T-helper 2 cell treated with Interferon-gamma antibody and Interleukin-4, amounts not matched to agents 100 ng/mL and 5 ng/mL, for 36 hours (primary cell): ENCODE results near the gene ZNF615. TPM values are rescaled to one million over a fixed set of nuclear protein-coding genes. Genes with fewer than 3 reads are reported as not detected.
"Not testable (repeated sequence)": the region's sequence is repeated elsewhere in the genome, so short reads cannot be mapped to it uniquely, and the experiment has no call there.

Experiments
- intact Hi-C: fragments of 100-400 bp; cut with micrococcal nuclease; formaldehyde crosslinking; loops from one replicate; pipeline ENCODE4 v1.15.1; 2023
- total RNA-seq: library from RNA; stranded (reverse); gene quantifications from 2 replicates; pipeline ENCODE4 v1.2.3, GENCODE V29; 2022

Gene ZNF615
- total RNA-seq, result 7.5 and 7.9 TPM in 2 replicates

DNA sequence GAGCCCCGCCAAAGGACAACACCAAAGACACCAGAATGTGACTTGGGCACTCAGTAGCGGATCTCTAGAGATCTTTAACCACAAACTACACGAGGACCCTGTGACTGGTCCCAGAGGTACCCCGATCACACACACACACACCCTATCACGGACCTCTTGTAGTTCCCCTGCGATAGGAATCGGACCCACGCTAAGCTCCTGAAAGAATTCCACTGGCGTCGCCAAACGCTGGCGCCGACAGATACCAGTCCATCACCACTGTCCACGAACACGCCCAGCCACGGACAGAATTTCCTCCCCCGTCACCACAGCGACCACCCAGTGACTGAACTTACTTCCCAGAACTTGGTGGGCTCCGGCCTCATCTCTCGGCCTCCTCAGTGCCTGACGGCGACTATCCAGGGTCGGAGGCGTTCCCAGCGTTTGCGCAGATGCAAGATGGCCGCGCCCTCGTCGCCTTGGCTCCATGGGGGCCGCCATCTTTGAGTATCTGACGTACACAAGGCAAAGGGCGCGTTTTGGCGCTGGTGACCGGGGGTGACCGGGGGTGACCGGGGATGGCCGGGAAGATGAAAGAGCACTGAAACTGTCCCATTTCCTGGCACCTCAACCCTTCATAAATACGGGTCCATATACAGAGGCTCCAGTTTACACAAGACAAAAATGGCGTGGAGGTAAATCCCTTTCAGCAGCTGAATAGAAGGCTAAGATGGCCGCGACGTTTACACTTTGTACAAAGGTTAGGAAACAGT, at the start of gene ZNF615:
Gene ZNF615 (minus strand): TSS at position 406 of the 752 bp plus-strand sequence. CDS start 4,500 bp downstream, outside the sequence.
- intact Hi-C loops, result loop anchor here (1.0 to 5.0 kb wide), 4 partner anchors 20 to 81 kb away; partner anchors contain the start of genes ZNF350, ZNF432, ZNF613 and ZNF614

DNA sequence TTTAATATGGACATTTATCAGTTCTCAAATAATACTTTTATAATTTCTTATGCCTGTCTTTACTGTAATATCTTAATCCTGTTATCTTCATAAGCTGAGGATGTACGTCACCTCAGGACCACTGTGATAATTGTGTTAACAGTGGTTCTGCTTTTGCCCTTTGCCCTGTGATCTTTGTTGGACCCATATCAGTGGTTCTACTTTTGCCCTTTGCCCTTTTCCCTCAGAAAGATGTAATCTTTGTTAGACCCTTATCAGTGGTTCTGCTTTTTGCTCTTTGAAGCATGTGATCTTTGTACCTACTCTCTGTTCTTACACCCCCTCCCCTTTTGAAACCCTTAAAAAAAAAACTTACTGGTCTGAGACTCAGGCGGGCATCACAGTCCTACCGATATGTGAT, 48.5 kb upstream of the ZNF615 start:
- intact Hi-C loops, result not testable (repeated sequence)

DNA sequence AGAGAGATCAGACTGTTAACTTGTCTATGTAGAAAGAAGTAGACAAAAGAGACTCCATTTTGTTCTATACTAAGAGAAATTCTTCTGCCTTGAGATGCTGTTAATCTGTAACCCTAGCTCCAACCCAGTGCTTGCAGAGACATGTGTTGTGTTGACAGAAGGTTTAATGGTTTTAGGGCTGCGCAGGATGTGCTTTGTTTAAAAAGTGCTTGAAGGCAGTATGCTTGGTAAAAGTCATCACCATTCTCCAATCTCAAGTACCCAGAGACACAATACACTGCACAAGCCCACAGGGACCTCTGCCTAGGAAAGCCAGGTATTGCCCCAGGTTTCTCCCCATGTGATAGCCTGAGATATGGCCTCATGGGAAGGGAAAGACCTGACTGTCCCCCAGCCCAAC, 43.7 kb upstream of the ZNF615 start:
- intact Hi-C loops, result not testable (repeated sequence)

DNA sequence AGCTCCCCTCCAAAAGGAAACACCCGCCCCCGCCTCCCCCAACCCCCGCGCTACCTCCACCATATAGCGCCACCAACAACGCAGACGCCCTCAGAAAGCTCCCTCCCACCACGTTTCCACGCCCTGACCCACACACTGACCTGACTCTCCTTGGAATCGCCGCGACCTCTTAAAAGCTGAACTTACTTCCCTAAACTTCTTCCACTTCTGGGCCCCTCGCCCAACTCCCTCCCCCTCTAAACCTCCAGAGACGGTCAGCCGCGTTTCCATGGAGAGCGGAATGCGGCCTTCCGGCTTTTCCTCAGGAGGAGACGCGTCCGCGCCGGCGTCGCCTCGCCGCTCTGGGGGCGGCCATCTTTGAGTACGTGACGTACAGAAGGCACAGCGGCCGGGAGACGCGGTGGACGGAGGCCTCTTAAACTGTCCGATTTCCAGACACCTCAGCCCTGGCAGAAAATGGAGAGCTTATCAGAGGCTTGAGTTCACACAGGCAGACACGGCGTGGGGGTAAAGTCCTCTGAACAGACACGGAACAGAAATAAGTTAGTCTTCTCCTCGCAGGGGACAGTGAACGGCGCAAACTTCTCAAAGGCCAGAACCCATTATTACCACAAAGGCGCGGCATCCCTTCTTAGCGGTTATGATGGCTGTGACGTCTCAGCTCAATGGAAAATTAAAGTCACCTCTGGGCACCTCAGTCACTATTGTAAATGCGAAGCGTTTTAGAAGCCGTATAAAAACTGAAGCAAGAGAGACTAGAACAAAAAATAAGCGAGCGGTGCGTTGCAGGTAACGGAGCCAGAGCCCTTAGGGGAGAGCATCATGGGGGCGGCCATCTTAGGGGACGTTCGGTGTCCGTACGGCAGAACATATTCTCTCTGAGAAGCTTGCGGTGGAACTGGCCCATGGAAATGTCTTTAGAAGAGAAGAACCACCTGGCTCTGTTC, 40.8 kb upstream of the ZNF615 start, which contains the start of gene ZNF432:
Gene ZNF432 (minus strand): TSS at position 284 of the 947 bp plus-strand sequence. CDS start 1,970 bp downstream, outside the sequence.
- intact Hi-C loops, result loop anchor here (1.0 to 2.0 kb wide), 7 partner anchors 21 to 1054 kb away; partner anchors contain the start of genes ZNF160, ZNF350, ZNF613 and ZNF614

DNA sequence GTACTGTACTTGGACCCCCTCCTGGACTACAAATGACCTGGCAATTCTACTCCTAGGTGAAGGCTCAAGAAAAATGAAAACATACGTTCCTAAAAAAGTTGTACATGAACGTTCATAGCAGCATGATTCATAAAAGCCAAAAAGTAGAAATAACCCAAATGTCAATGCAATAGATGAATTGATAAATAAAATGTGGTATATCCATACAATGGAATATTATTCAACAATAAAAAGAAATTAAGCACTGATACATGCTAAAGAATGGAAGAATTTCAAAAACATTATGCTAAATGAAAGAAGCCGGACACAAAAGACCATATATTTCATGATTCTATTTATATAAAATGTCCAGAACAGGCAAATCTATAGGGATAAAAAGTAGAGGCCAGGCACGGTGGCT, 31.2 kb upstream of the ZNF615 start:
- intact Hi-C loops, result no loop called here

DNA sequence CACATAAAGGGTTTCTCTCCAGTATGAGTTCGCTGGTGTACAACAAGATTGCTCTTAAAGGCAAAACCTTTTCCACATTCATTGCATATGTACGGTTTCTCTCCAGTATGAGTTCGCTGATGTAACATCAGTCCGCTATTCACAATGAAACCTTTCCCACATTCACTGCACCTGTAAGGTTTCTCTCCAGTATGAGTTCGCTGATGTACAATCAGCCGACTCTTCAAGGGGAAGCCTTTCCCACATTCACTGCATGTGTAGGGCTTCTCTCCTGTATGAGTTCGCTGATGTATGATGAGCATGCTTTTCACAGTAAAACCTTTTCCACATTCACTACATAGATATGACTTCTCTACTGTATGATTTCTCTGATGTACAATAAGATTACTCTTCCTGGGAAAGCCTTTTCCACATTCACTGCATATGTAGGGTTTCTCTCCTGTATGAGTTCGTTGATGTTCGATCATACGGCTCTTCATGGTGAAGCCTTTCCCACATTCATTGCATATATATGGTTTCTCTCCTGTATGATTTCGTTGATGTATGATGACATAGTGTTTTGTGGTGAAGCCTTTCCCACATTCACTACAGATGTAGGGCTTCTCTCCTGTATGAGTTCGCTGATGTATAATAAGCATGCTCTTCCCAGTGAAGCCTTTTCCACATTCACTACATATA, 26.2 kb upstream of the ZNF615 start:
- intact Hi-C loops, result no loop called here

DNA sequence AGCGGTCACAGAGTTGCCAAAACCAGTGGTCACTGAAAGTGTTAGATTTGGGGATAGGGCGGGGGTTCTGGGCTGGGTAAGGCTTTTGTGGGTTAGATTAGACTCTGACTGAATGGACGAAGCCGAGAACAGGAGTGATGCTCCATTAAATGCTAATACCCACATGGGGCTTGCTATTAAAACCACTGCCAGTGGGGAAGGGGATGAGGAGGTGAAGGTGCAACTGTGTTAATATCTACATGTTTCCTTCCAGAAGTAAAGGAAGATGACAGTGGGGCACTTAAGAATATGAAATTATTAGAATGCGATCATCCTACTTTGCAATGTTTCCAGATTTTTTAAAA, 20.7 kb upstream of the ZNF615 start:
- intact Hi-C loops, result loop anchor here (1.0 to 5.0 kb wide), 5 partner anchors 20 to 164 kb away; partner anchors contain the start of genes PPP2R1A, ZNF350, ZNF613 and ZNF615

DNA sequence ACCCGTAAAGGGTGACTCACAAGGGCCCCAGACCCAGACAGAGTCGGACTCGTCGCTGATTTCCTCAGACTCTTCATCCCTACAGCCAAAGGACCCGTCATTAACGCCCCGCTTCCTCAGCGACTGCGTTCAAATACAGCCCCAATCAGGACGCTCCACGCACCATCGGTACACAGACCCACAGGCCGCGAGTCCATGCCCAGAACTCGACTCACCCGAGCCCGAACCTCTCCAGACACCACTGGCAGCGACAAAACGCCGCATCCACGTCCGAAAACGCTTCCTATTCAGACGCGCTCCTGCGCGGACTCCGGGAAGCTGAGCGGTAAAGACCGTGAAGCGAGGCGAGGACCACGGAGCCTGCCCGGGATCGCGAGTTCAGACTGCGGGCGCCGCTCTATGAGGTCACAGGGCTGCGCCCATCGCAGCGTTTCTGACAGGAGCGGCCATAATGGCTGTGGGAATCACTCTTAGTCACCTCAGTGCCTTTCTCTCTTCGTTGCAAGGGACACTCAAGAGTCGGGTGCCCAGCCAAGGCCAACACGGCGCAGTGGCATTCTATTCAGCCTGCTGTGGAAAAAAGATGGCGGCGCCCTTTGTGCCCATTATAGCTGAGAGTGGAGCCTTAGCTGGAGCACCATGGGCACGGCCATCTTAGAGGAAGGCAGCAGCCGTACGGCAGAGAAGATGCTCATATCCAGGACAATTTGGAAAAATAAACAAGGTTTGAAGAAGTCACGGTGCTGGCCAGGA, 20.2 kb upstream of the ZNF615 start, which contains the start of gene ZNF614:
Gene ZNF614 (minus strand): TSS at position 353 of the 753 bp plus-strand sequence. CDS start 2,634 bp downstream, outside the sequence.
- intact Hi-C loops, result loop anchor here (1.0 to 5.0 kb wide), 5 partner anchors 20 to 164 kb away; partner anchors contain the start of genes PPP2R1A, ZNF350, ZNF613 and ZNF615

DNA sequence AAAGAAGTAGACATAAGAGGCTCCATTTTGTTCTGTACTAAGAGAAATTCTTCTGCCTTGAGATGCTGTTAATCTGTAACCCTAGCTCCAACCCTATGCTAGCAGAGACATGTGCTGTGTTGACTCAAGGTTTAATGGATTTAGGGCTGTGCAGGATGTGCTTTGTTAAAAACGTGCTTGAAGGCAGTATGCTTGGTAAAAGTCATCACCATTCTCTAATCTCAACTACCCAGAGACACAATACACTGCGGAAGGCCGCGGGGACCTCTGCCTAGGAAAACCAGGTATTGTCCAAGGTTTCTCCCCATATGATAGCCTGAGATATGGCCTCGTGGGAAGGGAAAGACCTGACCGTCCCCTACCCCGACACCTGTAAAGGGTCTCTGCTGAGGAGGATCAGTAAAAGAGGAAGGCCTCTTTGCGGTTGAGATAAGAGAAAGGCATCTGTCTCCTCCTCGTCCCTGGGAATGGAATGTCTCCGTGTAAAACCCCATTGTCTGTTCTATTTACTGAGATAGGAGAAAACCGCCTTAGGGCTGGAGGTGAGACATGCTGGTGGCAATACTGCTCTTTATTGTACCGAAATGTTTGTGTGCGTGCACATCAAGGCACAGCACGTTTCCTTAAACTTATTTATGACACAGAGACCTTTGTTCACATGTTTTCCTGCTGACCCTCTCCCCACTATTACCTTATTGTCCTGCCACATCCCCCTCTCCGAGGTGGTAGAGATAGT, 18.4 kb upstream of the ZNF615 start:
- intact Hi-C loops, result loop anchor here (5.0 kb wide), 1 partner anchor 166 kb away; the partner anchor contains the start of gene PPP2R1A

DNA sequence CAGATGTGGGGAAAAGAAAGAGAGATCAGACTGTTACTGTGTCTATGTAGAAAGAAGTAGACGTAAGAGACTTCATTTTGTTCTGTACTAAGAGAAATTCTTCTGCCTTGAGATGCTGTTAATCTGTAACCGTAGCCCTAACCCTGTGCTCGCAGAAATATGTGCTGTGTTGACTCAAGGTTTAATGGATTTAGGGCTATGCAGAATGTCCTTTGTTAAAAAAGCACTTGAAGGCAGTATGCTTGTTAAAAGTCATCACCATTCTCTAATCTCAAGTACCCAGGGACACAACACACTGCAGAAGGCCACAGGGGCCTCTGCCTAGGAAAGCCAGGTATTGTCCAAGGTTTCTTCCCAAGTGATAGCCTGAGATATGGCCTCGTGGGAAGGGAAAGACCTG, 16.5 kb upstream of the ZNF615 start:
- intact Hi-C loops, result not testable (repeated sequence)

DNA sequence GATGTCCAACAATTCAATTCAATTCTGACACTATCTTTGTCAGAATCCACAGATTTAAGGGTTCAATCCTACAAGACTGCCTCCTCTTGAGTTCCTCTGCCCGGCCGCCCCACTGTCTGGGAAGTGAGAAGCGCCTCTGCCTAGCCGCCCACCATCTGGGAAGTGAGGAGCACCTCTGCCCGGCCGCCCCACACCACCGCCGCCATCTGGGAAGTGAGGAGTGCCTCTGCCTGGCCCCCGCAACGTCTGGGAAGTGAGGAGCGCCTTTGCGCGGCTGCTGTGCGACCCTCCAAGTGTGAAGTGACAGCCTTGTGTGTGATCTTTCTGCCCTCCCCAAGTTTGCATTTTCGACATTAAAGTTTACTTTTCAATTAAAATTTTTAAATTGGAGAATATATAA, 14.2 kb upstream of the ZNF615 start:
- intact Hi-C loops, result no loop called here

DNA sequence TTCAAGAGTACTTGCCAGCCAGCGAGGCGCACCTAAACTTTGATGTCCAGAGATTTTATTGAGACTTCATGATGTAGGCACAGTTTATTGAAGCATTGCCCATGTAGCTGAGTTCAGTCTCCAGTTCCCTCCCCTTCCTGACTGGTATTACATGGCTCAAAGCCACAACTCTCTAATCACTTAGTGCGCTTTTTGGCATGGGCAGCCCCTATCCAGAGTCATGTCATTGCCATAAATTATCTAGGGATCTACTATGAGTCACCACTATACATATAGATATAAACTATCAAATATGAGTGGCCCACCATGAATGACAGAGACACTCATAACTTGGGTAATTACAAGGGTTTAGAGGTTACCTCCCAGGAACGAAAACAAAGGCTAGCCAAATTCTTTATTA, 12.5 kb upstream of the ZNF615 start:
- intact Hi-C loops, result no loop called here

DNA sequence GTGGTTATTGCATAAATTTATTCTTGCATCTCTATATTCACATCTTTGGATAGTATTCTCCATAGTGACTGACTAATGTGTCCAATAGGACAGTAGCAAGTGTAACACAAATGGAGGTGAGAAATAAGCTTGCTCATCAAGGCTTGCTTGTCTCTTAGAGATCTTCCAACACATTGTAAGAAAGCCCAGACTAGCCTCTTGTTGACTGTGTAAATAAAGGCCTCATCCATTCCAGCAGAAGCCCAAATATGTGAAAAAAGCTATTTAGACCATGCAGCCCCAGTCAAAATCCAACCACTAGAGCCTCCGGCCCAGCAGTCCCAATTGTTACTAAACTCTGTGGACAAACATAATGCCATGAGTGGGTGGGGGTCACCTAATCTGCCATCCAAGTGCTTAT, 2.7 kb upstream of the ZNF615 start:
- intact Hi-C loops, result no loop called here

DNA sequence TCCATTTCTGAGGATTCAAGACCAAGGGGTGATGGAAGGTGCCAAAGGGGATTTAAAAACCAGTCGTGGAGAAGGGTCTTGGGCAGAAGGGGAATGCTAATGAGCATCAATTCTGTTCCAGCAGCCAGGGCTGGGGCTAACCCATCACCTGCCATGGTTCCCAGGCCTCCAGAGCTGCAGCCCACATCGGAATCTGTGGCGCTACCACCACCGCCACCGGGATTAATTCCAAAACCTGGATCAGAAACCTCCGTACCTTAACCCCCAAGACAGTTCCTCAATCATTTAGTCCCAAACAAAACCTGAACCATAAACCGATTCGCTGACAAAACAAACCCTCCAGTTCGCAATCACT, 583 bp downstream of the ZNF615 start:
- intact Hi-C loops, result loop anchor here (5.0 kb wide), 1 partner anchor 80 kb away; the partner anchor contains the start of gene ZNF613

DNA sequence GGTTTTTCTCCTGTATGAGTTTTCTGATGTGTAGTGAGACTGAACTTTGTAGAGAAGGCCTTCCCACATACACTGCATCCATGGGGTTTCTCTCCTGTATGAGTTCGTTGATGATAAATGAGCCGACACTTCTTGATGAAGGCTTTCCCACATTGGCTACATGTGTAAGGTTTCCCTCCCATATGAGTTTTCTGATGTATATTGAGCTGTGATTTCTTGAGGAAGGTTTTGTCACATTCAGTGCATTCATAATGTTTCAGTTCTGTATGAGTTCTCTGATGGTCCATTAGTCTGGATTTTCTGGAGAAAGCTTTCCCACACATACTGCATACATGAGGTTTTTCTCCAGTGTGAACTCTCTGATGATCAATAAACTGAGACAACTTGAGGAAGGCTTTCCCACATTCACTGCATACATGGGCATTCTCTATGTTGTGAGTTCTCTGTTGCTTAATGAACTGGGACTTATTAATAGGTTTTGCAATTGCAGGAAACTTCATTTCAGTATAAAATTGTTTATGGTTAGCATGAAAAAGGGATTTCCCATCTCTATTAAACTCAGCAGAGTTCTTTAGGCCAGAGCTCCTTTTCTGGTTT, 13.9 kb downstream of the ZNF615 start:
- intact Hi-C loops, result no loop called here

DNA sequence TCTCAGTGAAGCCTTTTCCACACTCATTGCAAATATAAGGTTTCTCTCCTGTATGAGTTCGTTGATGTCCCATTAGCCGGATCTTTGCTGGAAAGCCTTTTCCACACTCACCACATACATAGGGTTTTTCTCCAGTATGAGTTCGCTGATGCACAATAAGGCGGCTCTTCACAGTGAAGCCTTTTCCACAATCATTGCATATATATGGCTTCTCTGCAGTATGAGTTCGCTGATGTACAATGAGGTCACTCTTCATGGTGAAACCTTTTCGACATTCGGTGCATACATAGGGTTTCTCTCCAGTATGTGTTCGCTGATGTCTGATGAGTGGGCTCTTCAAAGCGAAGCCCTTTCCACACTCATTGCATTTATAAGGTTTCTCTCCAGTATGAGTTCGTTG, 14.6 kb downstream of the ZNF615 start:
- intact Hi-C loops, result no loop called here

DNA sequence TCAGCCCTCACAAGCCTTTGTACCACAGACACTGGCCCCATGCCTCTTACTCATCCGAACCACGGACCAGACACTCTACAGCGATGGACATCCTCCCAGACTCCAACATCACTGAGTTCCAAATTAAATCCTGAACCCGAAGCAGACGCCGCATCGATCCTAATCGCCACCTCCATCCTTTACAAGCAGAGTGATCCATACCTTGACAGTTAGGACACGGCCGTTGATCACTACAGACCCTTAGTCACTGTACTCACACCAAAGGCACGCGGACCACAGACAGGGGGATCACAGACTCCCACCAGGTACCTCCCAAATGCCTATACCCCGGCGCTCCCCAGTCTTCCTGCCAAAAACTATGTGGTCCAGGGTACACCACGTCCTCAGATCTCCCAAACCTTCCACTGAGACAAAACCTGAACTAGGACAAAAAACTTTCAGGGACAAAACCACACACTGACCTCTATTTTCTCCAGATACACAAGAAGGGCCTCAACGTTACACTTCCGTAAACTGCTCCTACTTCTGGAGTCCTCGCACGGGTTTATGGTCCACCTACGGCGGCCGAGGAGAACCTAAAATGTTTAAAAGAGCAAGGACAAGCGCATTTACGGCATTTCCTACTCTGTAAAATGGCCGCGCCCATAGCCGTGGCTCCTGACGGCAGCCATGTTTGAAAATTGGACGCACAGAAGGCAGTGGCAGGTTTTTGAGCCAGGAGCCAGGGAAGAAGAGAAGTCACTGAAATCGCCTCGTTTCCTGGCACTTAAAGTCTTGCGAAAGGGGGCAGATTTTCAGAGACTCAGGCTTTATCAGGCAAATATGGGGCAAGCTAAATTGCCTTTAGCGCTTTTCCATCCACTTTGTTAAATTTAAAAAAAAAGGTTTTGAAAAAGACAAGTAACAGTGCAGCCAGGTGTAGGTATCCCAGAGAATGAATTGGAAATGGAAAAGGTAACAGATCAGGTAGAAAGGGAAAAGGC, 21.4 kb downstream of the ZNF615 start, which contains the start of gene ZNF350:
Gene ZNF350 (minus strand): TSS at position 532 of the 983 bp plus-strand sequence. CDS start 12,480 bp downstream, outside the sequence.
- intact Hi-C loops, result loop anchor here (1.0 to 5.0 kb wide), 9 partner anchors 22 to 311 kb away; partner anchors contain the start of genes ZNF480, ZNF613, ZNF614 and ZNF615

DNA sequence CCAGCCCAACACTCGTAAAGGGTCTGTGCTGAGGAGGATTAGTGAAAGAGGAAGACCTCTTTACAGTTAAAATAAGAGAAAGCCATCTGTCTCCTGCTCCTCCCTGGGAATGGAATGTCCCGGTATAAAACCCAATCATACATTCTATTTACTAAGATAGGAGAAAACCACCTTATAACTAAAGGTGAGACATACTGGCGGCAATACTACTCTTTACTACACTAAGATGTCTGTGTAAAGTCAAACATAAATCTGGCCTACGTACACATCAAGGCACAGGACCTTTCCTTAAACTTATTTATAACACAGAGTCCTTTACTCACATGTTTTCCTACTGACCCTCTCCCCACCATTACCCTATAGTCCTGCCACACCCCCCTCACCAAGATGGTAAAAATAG, 24.6 kb downstream of the ZNF615 start:
- intact Hi-C loops, result no loop called here
